ENCODE data around the gene ANP32B. TPM values are rescaled to one million over a fixed set of nuclear protein-coding genes. Genes with fewer than 3 reads are reported as not detected.

ANP32B gene
- total and polyA plus RNA-seq, 2 experiments from 2014 or later, result 13.1 to 114 TPM

DNA sequence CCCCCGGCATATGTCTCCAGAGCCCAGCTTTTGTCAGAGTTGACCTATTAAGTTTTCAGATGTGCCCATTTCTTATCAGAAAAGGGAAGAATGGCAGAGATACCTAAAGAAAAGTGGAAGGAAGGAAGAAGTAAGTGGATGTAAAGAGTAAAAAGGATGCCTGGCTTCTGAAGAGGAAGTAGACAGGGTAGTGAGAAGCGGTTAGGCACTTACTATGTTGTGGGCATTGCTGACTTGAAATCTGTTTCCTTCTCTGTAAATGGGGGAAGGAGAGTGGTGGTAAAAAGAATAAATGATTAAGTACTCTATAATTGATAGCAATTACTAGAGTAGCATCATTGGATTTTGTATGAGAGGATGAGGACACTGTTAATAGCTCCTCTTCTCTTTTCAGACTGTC lies 9.9 kb downstream of the ANP32B start:
- Histone ChIP-seq H4K20me1 (replicated peaks; ENCODE audit: insufficient read depth) (peaks cover 63% of the 10 kb centered on the region), H3F3A (replicated peaks; ENCODE audit: low read depth) (no peaks in the 10 kb centered on the region), H3K4me1 (ENCODE audit: insufficient read depth) (no peaks in the 10 kb centered on the region), H3K9me2 (ENCODE audit: insufficient read depth) (no peaks in the 10 kb centered on the region), H2AFZ (no peak overlapping the region), H3K27ac (ENCODE audit: low read depth) (no peak overlapping the region), H3K27me3 (ENCODE audit: insufficient read depth) (no peaks in the 10 kb centered on the region), H3K4me2 (no peak overlapping the region), H3K79me2 (replicated peaks; ENCODE audit: insufficient read depth) (peaks cover 84% of the 10 kb centered on the region), H3K36me3 (ENCODE audit: insufficient read depth) (peaks cover 19% of the 10 kb centered on the region), H3K4me3 (no peak overlapping the region)
- Mint-ChIP-seq H3K27ac (no peak overlapping the region), H3K4me1 (peaks cover 6% of the 10 kb centered on the region), H3K9me3 (no peaks in the 10 kb centered on the region), H3K4me3 (no peak overlapping the region), H3K27me3 (ENCODE audit: insufficient read depth, low read depth, poor library complexity) (no peaks in the 10 kb centered on the region), H3K36me3 (ENCODE audit: low read depth) (peaks cover 22% of the 10 kb centered on the region; the same call in 2 of the 3 replicates)
- ATAC-seq, result no peak
- no peak for DNase-seq (ENCODE audit: low spot score)
- TF ChIP-seq ZNF114 (CRISPR knock-in tag; IDR thresholded peaks at IDR 0.05) (no peak), ZNF331 (CRISPR knock-in tag; IDR thresholded peaks at IDR 0.05; ENCODE audit: low read depth) (no peak), NANOG (IDR thresholded peaks at IDR 0.05; ENCODE audit: borderline replicate concordance) (no peak), REST (IDR thresholded peaks at IDR 0.05; ENCODE audit: unreplicated experiment) (no peak), STAT1 (IDR thresholded peaks at IDR 0.05; ENCODE audit: unreplicated experiment) (no peak), ETS1 (IDR thresholded peaks at IDR 0.05) (no peak), CREB1 (CRISPR knock-in tag; IDR thresholded peaks at IDR 0.05; ENCODE audit: low read depth) (no peak), EZH2 (IDR thresholded peaks at IDR 0.05; ENCODE audit: low read depth, unreplicated experiment) (no peak), JUNB (IDR thresholded peaks at IDR 0.05; ENCODE audit: unreplicated experiment) (no peak), POLR2AphosphoS5 (IDR thresholded peaks at IDR 0.05; ENCODE audit: low read depth) (no peak), EZH2phosphoT487 (IDR thresholded peaks at IDR 0.05; ENCODE audit: unreplicated experiment) (no peak)
- TF ChIP-seq, protein P1, sequence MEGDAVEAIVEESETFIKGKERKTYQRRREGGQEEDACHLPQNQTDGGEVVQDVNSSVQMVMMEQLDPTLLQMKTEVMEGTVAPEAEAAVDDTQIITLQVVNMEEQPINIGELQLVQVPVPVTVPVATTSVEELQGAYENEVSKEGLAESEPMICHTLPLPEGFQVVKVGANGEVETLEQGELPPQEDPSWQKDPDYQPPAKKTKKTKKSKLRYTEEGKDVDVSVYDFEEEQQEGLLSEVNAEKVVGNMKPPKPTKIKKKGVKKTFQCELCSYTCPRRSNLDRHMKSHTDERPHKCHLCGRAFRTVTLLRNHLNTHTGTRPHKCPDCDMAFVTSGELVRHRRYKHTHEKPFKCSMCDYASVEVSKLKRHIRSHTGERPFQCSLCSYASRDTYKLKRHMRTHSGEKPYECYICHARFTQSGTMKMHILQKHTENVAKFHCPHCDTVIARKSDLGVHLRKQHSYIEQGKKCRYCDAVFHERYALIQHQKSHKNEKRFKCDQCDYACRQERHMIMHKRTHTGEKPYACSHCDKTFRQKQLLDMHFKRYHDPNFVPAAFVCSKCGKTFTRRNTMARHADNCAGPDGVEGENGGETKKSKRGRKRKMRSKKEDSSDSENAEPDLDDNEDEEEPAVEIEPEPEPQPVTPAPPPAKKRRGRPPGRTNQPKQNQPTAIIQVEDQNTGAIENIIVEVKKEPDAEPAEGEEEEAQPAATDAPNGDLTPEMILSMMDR (conservative IDR thresholded peaks at IDR 0.05; ENCODE audit: low read depth in 2 of 2), result no peak
- TF ChIP-seq, protein P2, sequence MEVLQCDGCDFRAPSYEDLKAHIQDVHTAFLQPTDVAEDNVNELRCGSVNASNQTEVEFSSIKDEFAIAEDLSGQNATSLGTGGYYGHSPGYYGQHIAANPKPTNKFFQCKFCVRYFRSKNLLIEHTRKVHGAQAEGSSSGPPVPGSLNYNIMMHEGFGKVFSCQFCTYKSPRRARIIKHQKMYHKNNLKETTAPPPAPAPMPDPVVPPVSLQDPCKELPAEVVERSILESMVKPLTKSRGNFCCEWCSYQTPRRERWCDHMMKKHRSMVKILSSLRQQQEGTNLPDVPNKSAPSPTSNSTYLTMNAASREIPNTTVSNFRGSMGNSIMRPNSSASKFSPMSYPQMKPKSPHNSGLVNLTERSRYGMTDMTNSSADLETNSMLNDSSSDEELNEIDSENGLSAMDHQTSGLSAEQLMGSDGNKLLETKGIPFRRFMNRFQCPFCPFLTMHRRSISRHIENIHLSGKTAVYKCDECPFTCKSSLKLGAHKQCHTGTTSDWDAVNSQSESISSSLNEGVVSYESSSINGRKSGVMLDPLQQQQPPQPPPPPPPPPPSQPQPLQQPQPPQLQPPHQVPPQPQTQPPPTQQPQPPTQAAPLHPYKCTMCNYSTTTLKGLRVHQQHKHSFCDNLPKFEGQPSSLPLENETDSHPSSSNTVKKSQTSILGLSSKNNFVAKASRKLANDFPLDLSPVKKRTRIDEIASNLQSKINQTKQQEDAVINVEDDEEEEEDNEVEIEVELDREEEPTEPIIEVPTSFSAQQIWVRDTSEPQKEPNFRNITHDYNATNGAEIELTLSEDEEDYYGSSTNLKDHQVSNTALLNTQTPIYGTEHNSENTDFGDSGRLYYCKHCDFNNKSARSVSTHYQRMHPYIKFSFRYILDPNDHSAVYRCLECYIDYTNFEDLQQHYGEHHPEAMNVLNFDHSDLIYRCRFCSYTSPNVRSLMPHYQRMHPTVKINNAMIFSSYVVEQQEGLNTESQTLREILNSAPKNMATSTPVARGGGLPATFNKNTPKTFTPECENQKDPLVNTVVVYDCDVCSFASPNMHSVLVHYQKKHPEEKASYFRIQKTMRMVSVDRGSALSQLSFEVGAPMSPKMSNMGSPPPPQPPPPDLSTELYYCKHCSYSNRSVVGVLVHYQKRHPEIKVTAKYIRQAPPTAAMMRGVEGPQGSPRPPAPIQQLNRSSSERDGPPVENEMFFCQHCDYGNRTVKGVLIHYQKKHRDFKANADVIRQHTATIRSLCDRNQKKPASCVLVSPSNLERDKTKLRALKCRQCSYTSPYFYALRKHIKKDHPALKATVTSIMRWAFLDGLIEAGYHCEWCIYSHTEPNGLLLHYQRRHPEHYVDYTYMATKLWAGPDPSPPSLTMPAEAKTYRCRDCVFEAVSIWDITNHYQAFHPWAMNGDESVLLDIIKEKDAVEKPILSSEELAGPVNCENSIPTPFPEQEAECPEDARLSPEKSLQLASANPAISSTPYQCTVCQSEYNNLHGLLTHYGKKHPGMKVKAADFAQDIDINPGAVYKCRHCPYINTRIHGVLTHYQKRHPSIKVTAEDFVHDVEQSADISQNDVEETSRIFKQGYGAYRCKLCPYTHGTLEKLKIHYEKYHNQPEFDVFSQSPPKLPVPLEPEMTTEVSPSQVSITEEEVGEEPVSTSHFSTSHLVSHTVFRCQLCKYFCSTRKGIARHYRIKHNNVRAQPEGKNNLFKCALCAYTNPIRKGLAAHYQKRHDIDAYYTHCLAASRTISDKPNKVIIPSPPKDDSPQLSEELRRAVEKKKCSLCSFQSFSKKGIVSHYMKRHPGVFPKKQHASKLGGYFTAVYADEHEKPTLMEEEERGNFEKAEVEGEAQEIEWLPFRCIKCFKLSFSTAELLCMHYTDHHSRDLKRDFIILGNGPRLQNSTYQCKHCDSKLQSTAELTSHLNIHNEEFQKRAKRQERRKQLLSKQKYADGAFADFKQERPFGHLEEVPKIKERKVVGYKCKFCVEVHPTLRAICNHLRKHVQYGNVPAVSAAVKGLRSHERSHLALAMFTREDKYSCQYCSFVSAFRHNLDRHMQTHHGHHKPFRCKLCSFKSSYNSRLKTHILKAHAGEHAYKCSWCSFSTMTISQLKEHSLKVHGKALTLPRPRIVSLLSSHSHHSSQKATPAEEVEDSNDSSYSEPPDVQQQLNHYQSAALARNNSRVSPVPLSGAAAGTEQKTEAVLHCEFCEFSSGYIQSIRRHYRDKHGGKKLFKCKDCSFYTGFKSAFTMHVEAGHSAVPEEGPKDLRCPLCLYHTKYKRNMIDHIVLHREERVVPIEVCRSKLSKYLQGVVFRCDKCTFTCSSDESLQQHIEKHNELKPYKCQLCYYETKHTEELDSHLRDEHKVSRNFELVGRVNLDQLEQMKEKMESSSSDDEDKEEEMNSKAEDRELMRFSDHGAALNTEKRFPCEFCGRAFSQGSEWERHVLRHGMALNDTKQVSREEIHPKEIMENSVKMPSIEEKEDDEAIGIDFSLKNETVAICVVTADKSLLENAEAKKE (CRISPR knock-in tag; IDR thresholded peaks at IDR 0.05), result no peak

Data from GM23338 (cell line).